ENCODE measurements around the gene RAI1.

DNA sequence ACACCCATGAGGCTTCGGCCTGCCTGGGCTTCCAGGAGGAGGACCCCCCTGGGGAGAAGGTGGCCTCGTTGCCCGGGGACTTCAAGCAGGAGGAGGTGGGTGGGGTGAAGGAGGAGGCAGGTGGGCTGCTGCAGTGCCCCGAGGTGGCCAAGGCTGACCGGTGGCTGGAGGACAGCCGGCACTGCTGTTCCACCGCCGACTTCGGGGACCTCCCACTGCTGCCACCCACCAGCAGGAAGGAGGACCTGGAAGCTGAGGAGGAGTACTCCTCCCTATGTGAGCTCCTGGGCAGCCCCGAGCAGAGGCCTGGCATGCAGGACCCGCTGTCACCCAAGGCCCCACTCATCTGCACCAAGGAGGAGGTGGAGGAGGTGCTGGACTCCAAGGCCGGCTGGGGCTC lies 114.0 kb downstream of the RAI1 start:
- no peak for TF ChIP-seq POLR2A (IDR thresholded peaks at IDR 0.05; ENCODE audit: low read length)
- no peak for TF ChIP-seq GATA1 (IDR thresholded peaks at IDR 0.05; ENCODE audit: low read depth, low read length)

Data from erythroblast (primary cell).